ENCODE data around the gene EFNA1.

DNA sequence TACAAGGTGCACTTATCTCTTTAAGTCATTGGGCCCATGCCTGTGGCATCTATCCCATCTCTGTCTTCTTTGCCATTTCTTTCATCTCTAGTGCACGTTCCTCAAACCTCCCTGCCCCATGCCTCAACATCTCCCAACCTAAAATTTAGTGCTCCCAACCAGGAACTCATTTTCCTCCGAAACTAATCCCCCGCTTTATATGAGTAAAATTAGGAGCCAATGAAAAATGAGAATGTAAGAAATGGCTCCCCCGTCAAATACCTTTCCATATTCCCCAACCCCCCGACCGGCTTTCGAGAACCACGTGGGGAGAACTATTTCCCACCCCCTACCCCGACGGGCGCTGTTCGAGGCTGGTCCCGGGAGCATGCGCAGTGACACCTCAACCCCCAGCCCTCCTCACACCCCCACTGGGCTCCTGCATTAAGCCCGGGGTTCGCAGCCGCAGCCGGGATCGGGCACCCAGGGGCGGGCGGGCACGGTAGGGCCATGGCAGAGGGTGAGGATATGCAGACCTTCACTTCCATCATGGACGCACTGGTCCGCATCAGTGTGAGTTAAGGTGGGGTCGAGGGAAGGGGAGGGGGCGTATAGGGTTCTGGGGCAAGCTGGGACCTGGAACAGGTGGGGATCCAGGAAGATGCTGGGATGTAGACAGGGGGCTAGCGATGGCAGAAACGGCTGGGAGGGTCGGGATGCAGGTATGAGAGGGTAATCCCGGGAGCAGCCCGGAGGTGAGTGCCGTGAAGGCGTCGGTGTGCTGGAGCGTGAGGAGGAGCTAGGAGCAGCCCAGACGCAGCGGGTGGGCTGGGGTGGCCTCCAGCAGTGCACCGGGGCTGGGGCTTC is 46.0 kb downstream of the EFNA1 start, which contains the start of gene TRIM46:
- TF ChIP-seq, protein P1, sequence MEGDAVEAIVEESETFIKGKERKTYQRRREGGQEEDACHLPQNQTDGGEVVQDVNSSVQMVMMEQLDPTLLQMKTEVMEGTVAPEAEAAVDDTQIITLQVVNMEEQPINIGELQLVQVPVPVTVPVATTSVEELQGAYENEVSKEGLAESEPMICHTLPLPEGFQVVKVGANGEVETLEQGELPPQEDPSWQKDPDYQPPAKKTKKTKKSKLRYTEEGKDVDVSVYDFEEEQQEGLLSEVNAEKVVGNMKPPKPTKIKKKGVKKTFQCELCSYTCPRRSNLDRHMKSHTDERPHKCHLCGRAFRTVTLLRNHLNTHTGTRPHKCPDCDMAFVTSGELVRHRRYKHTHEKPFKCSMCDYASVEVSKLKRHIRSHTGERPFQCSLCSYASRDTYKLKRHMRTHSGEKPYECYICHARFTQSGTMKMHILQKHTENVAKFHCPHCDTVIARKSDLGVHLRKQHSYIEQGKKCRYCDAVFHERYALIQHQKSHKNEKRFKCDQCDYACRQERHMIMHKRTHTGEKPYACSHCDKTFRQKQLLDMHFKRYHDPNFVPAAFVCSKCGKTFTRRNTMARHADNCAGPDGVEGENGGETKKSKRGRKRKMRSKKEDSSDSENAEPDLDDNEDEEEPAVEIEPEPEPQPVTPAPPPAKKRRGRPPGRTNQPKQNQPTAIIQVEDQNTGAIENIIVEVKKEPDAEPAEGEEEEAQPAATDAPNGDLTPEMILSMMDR (IDR thresholded peaks at IDR 0.05; ENCODE audit: low read length) = no peak
- TF ChIP-seq EZH2 (IDR thresholded peaks at IDR 0.05; ENCODE audit: borderline replicate concordance, low read length) = no peak
